ENCODE measurements around the gene DDN.

DDN gene

GRCh38 chr12:49031573-49032161, 32.5 kb upstream of the DDN start:
- DNase-seq (ENCODE audit: low read depth in 2 of 2), result no peak

GRCh38 chr12:49030714-49031572, 31.8 kb upstream of the DDN start:
- no peak for DNase-seq (ENCODE audit: low read depth in 2 of 2)

- DNase-seq (ENCODE audit: low read depth in 2 of 2), result no peak
Measured at GRCh38 chr12:49030119-49030518, 30.9 kb upstream of the DDN start.

GRCh38 chr12:49028666-49029275, 29.6 kb upstream of the DDN start:
- no peak for DNase-seq (ENCODE audit: low read depth in 2 of 2)

- no peak for DNase-seq (ENCODE audit: low read depth in 2 of 2)
Measured at GRCh38 chr12:49027846-49028555, 28.8 kb upstream of the DDN start.

GRCh38 chr12:49026678-49027480, 27.7 kb upstream of the DDN start:
- no peak for DNase-seq (ENCODE audit: low read depth in 2 of 2)

- no peak for DNase-seq (ENCODE audit: low read depth in 2 of 2)
Measured at GRCh38 chr12:49026101-49026500, 26.9 kb upstream of the DDN start.

GRCh38 chr12:49025463-49025862, 26.3 kb upstream of the DDN start:
- no peak for DNase-seq (ENCODE audit: low read depth in 2 of 2)

- no peak for DNase-seq (ENCODE audit: low read depth in 2 of 2)
Measured at GRCh38 chr12:49024543-49024942, 25.4 kb upstream of the DDN start.

GRCh38 chr12:49023812-49024211, 24.6 kb upstream of the DDN start:
- no peak for DNase-seq (ENCODE audit: low read depth in 2 of 2)

GRCh38 chr12:49022558-49023178, 23.5 kb upstream of the DDN start:
- DNase-seq (ENCODE audit: low read depth in 2 of 2), result no peak

GRCh38 chr12:49021292-49021915, 22.2 kb upstream of the DDN start:
- DNase-seq (ENCODE audit: low read depth in 2 of 2), result no peak

- DNase-seq (ENCODE audit: low read depth in 2 of 2), result no peak
Measured at GRCh38 chr12:49020441-49020840, 21.3 kb upstream of the DDN start.

- DNase-seq (ENCODE audit: low read depth in 2 of 2), result no peak
Measured at GRCh38 chr12:49019443-49020324, 20.5 kb upstream of the DDN start.

- DNase-seq (ENCODE audit: low read depth in 2 of 2), result no peak
Measured at GRCh38 chr12:49019120-49019430, 19.9 kb upstream of the DDN start.

GRCh38 chr12:49018261-49019119, 19.3 kb upstream of the DDN start, which contains the start of gene PRKAG1:
TSS of gene PRKAG1 (minus strand) at chr12:49018776. CDS start at chr12:49018740, 36 bp downstream.
- DNase-seq (ENCODE audit: low read depth in 2 of 2), result peak; percentile 92 to 95

GRCh38 chr12:49017891-49018260, 18.7 kb upstream of the DDN start:
- DNase-seq (ENCODE audit: low read depth in 2 of 2), result peak; percentile 12 to 15

GRCh38 chr12:49015196-49015595, 16.0 kb upstream of the DDN start:
- no peak for DNase-seq (ENCODE audit: low read depth in 2 of 2)

GRCh38 chr12:49014547-49014946, 15.4 kb upstream of the DDN start:
- no peak for DNase-seq (ENCODE audit: low read depth in 2 of 2)

All from stimulated activated CD8-positive, alpha-beta memory T cell treated with anti-CD3 and anti-CD28 coated beads, Interleukin-7, amount 100 ng/mL, for 4 hours (primary cell).